Measurements from ENCODE around the gene BLID.

BLID gene

DNA sequence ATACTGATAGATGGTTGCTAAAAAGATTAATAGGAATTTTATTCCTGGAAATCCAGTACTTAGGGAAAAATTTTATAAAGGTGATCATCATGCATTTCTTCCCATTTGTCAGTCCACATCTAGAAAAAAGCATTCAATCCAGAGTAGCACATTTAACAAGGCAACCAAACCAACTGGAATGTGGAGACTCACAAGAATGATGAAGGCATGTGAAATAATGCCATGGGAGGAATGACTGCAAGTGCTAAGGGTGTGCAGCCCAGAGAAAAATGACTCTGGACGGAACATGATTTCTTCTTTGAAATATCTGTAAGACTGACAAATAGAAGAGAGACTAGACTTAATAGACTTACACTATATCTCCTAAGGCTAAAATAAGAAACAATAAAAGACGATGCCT is 33.8 kb downstream of the BLID start:
- TF ChIP-seq, protein P1, sequence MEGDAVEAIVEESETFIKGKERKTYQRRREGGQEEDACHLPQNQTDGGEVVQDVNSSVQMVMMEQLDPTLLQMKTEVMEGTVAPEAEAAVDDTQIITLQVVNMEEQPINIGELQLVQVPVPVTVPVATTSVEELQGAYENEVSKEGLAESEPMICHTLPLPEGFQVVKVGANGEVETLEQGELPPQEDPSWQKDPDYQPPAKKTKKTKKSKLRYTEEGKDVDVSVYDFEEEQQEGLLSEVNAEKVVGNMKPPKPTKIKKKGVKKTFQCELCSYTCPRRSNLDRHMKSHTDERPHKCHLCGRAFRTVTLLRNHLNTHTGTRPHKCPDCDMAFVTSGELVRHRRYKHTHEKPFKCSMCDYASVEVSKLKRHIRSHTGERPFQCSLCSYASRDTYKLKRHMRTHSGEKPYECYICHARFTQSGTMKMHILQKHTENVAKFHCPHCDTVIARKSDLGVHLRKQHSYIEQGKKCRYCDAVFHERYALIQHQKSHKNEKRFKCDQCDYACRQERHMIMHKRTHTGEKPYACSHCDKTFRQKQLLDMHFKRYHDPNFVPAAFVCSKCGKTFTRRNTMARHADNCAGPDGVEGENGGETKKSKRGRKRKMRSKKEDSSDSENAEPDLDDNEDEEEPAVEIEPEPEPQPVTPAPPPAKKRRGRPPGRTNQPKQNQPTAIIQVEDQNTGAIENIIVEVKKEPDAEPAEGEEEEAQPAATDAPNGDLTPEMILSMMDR (IDR thresholded peaks at IDR 0.05) = no peak
- H3K27ac ChIP-seq = no peak overlapping the region
- no peak for DNase-seq (ENCODE audit: low spot score)
- no peak overlapping the region for H3K4me3 ChIP-seq

DNA sequence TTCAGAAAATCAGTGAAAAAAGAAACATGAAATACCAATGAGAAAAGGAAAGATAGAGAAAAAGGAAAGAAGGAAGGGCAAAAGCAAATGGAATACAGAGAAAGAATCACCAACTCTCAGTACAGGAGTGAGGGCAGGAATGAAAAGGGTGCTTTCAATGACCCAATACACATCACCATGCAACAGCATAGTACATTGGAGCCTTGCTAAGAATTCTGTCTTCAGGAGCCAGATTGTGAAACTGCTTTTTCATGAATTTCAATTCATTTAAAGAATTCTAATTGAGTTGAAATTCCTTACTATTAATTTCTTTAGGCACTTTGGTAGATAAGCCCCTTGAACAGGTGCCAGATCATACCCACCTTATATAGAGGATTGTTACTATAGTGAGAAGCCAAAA is 34.9 kb downstream of the BLID start:
- Histone ChIP-seq H3K4me3 (no peak overlapping the region), H3K27ac (no peak overlapping the region)
- TF ChIP-seq, protein P1 (IDR thresholded peaks at IDR 0.05) = no peak
- DNase-seq (ENCODE audit: low spot score) = no peak

DNA sequence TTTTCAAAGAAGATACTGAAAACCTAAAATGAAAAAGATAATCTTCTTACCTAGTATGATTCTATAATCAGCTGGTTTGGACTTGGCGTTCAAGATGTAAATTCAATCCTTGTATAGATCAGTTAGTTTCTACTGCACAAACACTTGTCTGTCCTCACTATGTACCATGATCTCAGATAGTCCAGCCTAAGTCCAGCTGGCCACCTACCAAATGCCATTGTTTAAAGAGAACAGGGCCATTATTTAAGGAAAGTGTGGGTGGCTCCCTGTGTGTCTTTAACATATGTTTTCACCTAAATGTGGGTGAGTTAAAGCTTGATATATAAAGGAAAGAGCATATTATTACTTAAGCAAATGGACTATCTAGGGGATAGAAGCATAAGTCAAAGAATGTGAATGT is 38.6 kb downstream of the BLID start:
- DNase-seq (ENCODE audit: low spot score) = no peak
- Histone ChIP-seq H3K4me3 (no peak overlapping the region), H3K27ac (no peak overlapping the region)
- TF ChIP-seq, protein P1 (IDR thresholded peaks at IDR 0.05) = no peak

DNA sequence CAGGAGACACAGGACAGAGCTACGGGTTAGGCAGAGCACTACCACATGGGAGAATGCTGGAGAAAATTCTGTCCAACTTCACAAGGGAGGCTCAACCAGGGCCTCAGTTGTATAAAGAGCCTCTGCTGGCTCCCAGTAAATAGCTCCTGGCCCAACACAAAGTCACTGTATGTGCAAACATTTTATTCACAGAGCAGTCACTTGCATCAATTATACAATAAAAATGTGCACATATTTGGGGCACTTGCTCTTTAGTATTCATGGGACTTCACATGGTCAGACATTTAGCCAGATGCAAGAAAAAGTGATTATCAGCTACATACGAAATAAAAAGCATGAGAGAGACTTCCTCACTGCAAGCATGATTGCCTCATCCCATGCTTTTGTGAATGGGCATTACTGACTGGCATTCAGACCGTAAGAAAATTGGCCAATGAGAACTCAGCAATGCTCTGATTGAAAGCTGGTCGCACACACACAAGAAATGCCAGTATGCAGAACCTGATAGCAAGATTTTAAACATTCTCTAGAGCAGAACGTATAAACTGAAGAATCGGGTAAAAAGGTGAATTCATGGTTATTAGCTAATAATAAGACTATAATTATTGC is 39.4 kb downstream of the BLID start:
- Histone ChIP-seq H3K4me3 (no peak overlapping the region), H3K27ac (no peak overlapping the region)
- TF ChIP-seq, protein P1 (IDR thresholded peaks at IDR 0.05) = no peak
- DNase-seq (ENCODE audit: low spot score) = no peak

DNA sequence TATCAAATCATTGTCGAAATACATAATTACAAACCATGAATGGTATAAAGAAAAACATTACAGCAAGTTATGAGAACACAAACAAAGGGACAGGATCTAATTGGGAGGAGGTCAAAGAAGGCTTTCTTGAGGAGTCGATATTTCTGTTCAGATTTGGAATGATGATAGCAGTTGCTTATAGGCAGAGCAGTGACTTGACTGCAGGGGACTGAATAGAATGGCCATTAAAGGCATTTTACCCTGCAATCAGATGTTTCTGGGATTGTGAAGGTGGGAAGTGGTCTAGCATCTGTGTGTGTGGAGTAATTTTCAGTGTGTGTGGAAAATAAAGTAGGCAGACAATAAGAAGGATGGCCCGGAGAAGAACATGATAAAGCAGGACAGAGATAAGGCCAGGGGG is 41.0 kb downstream of the BLID start:
- no peak for DNase-seq (ENCODE audit: low spot score)
- H3K27ac ChIP-seq = no peak overlapping the region
- no peak overlapping the region for H3K4me3 ChIP-seq
- TF ChIP-seq, protein P1 (IDR thresholded peaks at IDR 0.05) = no peak

DNA sequence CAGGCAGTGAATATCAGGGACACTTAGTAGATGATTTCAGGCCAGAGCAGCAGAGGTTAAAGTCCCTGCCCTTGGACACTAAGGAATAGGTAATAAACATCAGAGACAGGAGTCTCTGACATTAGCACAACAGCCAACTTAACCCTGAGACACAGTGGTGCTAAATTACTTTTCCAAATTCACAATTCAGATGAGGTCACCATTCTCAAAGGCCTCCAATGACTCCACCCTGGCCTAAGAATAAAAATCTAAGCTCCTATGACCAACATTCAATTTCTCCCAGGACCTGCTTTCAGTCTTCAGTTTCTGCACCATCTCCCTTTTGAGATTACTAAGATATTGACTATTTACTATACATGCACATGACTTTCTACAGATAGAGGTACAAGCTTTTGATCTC is 42.0 kb downstream of the BLID start:
- TF ChIP-seq, protein P1 (IDR thresholded peaks at IDR 0.05) = no peak
- no peak overlapping the region for H3K27ac ChIP-seq
- H3K4me3 ChIP-seq = no peak overlapping the region
- DNase-seq (ENCODE audit: low spot score) = no peak

DNA sequence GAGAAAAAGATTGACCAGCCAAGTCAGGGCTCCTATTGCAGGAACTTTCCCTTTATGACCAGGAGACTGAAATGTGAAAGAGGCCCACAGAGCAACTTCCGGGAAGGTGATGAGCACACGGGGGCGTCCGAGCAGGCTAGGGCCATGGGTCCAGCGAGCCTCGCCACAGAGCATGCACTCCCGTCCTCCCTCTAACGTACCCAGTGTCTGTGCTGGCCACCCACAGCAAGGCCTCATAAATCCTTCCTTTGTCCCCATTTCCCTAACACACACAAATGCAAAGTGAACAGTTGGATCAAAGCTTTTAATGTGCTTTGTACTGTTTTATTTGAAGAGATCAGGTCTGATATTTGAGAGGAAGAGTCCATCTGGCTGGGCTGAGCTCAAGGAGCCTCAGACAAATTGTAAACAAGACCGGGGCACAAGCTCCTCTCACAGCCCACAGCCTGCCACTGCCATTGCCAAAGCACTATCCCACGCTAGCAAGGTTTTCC is 44.3 kb downstream of the BLID start:
- Histone ChIP-seq H3K4me3 (no peak overlapping the region), H3K27ac (peak overlapping the region in 1 of 2 donors; percentile 43)
- no peak for DNase-seq (ENCODE audit: low spot score)
- TF ChIP-seq, protein P1 (IDR thresholded peaks at IDR 0.05) = no peak

All from coronary artery (tissue), 2 donors.